Fibroblast of peridontal ligament (primary cell): ENCODE data around the gene PCCB.
"Not testable (repeated sequence)": the region's sequence is repeated elsewhere in the genome, so short reads cannot be mapped to it uniquely, and the experiment has no call there.

ENCODE experiments used
- DNase-seq: peaks from one replicate; pipeline ENCODE4 v3.0.0-alpha.2; 2010; ENCODE audit errors: extremely low read depth

Gene PCCB

DNA sequence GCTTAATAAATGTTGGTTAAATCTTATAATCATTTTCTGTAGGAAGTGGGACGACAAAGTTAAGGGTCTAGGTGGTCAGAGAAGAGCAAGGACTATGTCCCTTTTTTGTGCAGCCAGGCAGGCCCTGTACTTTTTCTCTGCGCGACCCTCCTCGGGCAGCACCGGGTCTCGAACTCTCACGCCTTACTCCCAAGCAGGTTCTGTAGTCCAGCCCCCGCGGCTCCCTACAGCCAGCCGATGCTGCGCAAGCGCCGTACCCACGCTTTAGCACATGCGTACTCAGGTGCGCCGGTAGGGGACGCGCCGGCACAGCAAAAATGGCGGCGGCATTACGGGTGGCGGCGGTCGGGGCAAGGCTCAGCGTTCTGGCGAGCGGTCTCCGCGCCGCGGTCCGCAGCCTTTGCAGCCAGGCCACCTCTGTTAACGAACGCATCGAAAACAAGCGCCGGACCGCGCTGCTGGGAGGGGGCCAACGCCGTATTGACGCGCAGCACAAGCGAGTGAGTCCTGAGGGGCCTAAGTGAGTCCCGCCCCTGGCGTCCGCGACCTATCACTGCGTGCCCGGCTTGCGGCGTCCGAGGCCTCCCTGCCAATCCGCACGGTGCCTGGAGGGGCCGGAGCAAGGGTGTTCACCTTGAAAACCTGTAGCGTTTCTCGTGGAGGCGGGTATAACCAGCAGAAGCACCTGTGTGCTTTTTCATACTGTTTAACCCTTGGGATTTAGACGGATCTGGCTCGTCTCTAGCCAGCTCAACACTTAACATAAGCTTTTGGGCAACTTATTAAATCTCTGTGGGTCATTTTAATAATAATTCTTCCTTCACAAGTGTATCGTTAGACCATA, at the start of gene PCCB:
PCCB (plus strand) TSS at position 282 of the 844 bp plus-strand sequence; CDS start at position 318, 36 bp downstream.
- DNase-seq = peak; percentile 90

GRCh38 chr3:136207489-136208115, 42.5 kb upstream of the PCCB start:
- DNase-seq = no peak

DNA sequence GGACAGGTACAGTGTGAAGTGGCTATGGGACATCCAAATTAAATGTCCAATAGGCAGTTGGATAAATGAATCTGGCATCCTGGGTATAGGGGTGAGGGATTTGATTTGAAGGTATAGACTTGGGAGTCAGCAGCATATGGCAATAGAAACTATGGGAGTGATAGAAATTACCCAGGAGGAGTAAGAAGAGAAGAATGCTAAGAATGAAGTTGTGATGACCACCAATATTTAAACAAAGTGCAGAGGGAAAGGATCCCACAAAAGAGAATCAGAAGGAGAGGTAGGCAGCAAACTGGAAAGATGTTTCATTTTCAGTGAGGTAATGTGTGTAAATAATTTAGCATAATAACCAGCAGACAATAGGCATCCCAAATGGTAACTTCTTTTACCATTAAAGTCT, 40.2 kb upstream of the PCCB start:
- DNase-seq = peak; percentile 65

DNA sequence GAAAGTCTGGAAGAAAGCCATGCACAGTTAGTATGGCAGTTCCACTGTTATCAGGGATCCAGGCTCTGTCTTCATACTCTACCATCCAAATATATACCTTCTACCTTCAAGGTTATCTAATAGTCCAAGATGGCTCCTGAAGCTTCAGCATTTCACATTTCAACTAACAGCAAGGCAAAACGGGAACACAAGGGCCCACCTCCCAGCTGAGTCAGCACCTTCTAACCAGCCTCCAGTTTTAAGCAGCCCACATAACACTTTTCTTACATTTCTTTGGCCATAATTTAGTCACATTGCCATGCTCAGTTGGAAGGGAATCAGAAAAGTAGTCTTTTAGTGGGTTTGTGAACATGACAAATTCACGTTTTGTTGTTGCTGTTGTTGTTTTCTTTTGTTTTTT, 38.6 kb upstream of the PCCB start:
- DNase-seq = no peak

- not testable (repeated sequence) for DNase-seq
Measured at GRCh38 chr3:136222746-136223145, 27.4 kb upstream of the PCCB start.

- no peak for DNase-seq
Measured at GRCh38 chr3:136232413-136232812, 17.7 kb upstream of the PCCB start.

- DNase-seq = no peak
Measured at GRCh38 chr3:136235545-136235944, 14.6 kb upstream of the PCCB start.

DNA sequence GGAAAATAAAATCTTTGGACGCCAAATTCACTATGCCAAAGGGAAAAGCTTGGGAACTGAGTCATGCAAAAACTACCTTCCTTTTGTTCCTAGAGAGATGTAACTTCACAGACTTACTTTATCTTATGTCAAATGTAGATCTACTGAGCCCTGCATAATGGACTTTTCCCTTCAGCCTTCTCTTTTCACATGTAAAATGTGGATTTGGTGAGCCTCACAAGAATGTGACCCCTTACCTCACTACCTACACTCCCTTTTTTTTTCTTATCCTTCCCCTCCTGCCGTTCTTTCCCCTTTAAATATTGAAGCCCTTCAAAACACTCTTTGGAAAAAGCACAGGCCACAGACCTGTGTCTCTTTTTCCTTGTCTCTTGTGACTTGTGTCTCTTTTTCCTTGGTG, 14.0 kb upstream of the PCCB start:
- DNase-seq = no peak

DNA sequence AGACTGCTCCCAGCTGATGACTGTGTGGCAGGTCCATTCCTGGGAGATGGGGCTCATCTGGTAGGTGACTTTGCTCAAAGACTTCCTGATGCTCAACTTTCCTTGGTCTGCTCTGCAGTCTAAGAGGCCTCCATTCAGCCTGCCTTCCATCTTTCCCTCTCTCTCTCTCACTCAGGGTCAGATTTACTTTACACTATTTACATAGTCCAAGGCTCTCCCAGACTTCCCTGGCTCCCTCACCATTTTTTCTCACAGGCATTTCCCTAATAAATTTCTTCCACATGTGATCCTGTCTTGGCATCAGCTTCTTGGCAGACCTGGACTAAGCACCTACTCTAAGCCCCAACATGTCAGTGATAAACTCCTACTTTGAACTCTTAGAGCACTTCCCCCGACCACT, 13.0 kb upstream of the PCCB start:
- no peak for DNase-seq

GRCh38 chr3:136237961-136238649, 12.0 kb upstream of the PCCB start:
- no peak for DNase-seq

DNA sequence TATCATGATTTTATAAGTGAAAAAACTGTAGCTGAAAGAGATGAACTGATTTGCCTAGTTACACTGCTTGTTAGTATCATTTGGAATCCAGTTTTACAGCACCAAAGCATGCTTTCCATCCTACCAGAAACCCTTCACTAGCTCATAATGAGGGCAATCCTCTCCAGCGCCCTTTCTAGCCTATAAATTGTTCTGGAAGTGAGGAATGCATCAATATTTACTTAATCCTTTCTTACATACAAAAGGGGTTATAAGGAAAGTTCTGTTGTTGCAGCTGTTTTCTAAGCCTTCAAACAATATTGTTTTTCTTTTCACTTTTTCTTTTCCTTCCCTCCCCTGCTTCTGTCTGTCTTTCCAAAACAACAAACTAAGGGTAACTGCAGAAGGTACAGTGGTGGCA, 11.0 kb upstream of the PCCB start:
- DNase-seq = peak; percentile 5

DNA sequence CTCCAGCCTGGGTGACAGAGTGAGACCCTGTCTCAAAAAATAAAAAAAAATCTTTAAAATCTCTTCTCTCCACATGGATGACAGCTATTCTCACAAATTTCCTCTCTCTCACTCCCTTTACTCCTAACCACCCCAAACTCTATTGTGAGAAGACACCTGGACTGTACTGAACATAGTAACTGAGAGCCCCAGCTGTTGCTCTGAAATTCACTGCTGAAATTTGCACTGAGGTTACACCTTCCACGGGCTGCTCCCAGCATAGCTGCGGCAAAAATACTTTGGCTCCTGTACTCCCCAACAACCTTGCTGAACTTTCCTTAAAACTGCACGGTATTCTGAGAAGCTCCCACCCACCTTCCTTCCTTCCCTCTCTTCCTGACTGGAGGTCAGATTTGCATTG, 4.4 kb upstream of the PCCB start:
- no peak for DNase-seq

- no peak for DNase-seq
Measured at GRCh38 chr3:136247436-136247835, 2.7 kb upstream of the PCCB start.

GRCh38 chr3:136247855-136248590, 2.1 kb upstream of the PCCB start:
- no peak for DNase-seq

DNA sequence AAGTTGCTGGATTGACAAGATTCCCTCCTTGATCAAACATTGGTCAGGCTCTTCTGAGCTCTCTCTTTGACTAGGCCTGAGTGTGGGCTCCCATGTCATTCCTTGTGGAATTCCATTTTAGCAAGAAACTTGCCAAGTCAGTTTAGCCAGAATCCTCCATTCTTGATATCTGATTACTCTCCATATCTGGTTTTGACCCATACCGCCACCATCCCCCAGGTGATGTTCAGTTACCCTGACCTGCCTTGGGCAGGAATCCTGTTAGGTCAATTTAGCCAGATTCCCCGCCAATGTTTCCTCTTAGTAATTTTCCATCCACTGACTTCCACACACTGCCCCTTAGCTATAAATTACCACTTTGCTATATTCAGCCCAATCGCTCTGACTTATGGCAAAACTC, 1.0 kb upstream of the PCCB start:
- no peak for DNase-seq

DNA sequence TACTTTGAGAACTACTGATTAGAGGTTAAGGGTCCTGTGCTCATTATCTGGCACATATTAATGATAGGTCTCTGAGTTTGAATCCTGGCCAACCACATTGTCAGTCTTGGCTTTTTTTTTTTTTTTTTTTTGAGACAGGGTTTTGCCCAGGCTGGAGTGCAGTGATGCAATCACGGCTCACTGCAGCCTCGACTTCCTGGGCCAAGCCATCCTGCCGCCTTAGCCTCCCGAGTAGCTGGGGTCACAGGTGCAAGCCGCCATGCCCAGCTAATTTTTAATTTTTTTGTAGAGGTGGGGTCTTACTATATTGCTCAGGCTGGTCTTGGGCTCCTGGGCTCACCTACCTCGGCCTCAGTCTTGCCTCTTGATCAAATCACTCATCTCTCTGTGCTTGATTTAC, 547 bp upstream of the PCCB start:
- no peak for DNase-seq

DNA sequence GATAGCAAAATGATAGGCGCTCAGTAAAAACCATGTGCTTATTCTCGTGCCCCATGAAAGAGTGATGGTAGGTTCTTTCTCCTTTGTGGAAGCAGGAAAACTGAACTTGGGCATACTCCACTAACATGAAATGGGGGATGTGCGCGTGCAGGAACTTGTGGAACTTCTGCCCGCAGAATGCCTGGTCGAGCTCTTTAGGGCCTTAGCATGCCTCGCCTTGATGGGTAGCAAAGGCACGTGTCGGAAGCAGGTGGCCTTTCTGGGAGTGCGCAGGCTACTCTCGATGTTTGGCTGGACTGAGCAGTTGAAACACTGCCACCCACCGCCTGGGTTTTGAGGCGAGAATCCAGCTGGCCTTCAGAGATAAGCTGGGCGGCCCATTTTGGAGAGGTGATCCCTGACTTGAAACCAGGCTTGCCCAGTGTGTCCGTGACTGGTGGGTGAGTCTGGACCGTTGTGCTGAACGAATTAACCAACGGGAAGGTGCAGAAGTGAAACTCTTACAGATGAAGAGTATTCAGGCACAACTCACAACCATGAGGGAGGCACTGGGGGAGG, 842 bp downstream of the PCCB start:
- DNase-seq = peak; percentile 64

- DNase-seq = no peak
Measured at GRCh38 chr3:136251511-136251910, 1.4 kb downstream of the PCCB start.

DNA sequence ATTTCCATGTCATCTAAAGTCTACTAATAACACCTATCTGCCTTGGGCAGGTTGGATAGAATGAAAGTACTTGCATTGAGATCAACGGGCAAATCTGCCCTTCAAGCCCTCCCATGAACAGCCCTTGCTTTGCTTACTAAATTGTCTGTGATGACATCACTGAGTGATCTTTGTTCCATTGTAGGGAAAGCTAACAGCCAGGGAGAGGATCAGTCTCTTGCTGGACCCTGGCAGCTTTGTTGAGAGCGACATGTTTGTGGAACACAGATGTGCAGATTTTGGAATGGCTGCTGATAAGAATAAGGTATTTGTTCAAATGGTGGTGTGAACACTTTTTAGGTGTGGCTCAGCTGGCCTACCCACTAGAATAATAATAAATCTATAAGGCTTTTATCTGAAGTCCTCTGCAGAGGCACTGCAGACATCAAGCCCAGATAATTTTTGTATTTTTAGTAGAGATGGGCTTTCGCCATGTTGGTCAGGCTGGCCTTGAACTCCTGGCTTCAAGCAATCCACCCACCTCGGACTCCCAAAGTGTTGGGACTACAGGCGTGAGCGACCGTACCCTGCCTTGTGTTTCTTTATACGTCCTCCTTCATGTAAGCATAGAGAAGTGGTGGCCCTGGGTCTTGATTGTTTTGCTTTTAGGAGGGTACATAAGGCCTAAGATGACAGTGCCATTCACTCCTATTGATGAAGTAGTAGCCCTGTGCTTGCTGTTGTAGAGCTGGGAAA, 5.7 kb downstream of the PCCB start:
- DNase-seq = no peak

- no peak for DNase-seq
Measured at GRCh38 chr3:136258199-136258598, 8.1 kb downstream of the PCCB start.

DNA sequence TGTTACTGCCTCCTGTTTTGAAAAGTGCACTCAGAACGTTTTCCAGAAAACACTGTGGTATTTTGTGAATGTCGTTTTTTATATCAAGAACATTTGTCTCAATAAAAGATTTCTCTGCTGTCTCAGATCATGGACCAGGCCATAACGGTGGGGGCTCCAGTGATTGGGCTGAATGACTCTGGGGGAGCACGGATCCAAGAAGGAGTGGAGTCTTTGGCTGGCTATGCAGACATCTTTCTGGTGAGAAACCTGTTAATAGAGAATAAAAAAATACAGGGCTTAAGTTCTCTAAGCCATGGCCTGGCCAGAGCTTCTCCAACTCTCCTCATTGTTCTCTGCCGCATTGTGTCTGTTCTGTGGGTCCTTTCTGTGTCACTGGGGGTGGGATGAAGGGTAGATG, 11.7 kb downstream of the PCCB start:
- no peak for DNase-seq
